ENCODE data around the gene CSDE1.
"Not testable (repeated sequence)": the region's sequence is repeated elsewhere in the genome, so short reads cannot be mapped to it uniquely, and the experiment has no call there.

Gene CSDE1

GRCh38 chr1:114757455-114758255 lies at the start of gene CSDE1:
Gene CSDE1 (minus strand): TSS chr1:114757984. CDS start chr1:114739890, 18,094 bp downstream.
- peak; percentile 97 for DNase-seq

- not testable (repeated sequence) for DNase-seq
Observed at GRCh38 chr1:114804449-114804848, 46.7 kb upstream of the CSDE1 start.

- no peak for DNase-seq
Observed at GRCh38 chr1:114803001-114803400, 45.2 kb upstream of the CSDE1 start.

GRCh38 chr1:114794038-114794437 lies 36.3 kb upstream of the CSDE1 start:
- no peak for DNase-seq

- not testable (repeated sequence) for DNase-seq
Observed at GRCh38 chr1:114790581-114790980, 32.8 kb upstream of the CSDE1 start.

GRCh38 chr1:114786440-114786839 lies 28.7 kb upstream of the CSDE1 start:
- DNase-seq, result not testable (repeated sequence)

GRCh38 chr1:114782476-114782875 lies 24.7 kb upstream of the CSDE1 start:
- no peak for DNase-seq

GRCh38 chr1:114780344-114781226 lies 22.8 kb upstream of the CSDE1 start, which contains the start of gene SIKE1:
Gene SIKE1 (minus strand): TSS chr1:114780685. CDS start chr1:114780607, 78 bp downstream.
- peak; percentile 94 for DNase-seq

- DNase-seq, result no peak
Observed at GRCh38 chr1:114779722-114780121, 21.9 kb upstream of the CSDE1 start.

- not testable (repeated sequence) for DNase-seq
Observed at GRCh38 chr1:114776726-114777125, 18.9 kb upstream of the CSDE1 start.

- DNase-seq, result no peak
Observed at GRCh38 chr1:114771992-114772391, 14.2 kb upstream of the CSDE1 start.

- DNase-seq, result no peak
Observed at GRCh38 chr1:114770989-114771388, 13.2 kb upstream of the CSDE1 start.

- no peak for DNase-seq
Observed at GRCh38 chr1:114764689-114765088, 6.9 kb upstream of the CSDE1 start.

- no peak for DNase-seq
Observed at GRCh38 chr1:114758256-114758832, 560 bp upstream of the CSDE1 start.

- no peak for DNase-seq
Observed at GRCh38 chr1:114756949-114757454, 782 bp downstream of the CSDE1 start.

GRCh38 chr1:114756009-114756892 lies 1.5 kb downstream of the CSDE1 start:
- no peak for DNase-seq

GRCh38 chr1:114755006-114755931 lies 2.5 kb downstream of the CSDE1 start:
- no peak for DNase-seq

- peak; percentile 37 for DNase-seq
Observed at GRCh38 chr1:114753702-114754101, 4.1 kb downstream of the CSDE1 start.

GRCh38 chr1:114753143-114753542 lies 4.6 kb downstream of the CSDE1 start:
- DNase-seq, result no peak

- DNase-seq, result no peak
Observed at GRCh38 chr1:114750780-114751179, 7.0 kb downstream of the CSDE1 start.

- no peak for DNase-seq
Observed at GRCh38 chr1:114749835-114750234, 7.9 kb downstream of the CSDE1 start.
